Measurements from ENCODE around the gene FAM107B.

Gene FAM107B

GRCh38 chr10:14532473-14533251, 242.0 kb downstream of the FAM107B start:
- no peaks in the 10 kb centered on the region for H3K9me3 ChIP-seq (ENCODE audit: control insufficient read depth, low read length)
- 93 to 97% methylated on average over 11 to 15 of the region's 17 CpGs for WGBS, 2 experiments (ENCODE audit: insufficient coverage in 2 of 2)
- H3K27ac ChIP-seq (ENCODE audit: low read depth, low read length, severe bottlenecking), result peak overlapping the region; percentile 41

GRCh38 chr10:14531974-14532373, 242.7 kb downstream of the FAM107B start:
- no peak overlapping the region for H3K27ac ChIP-seq (ENCODE audit: low read depth, low read length, severe bottlenecking)
- no peak overlapping the region for H3K4me3 ChIP-seq (ENCODE audit: extremely low read depth, insufficient read depth, low read length, poor library complexity, severe bottlenecking)
- peaks cover 55% of the 10 kb centered on the region for H3K36me3 ChIP-seq (ENCODE audit: control insufficient read depth, insufficient read depth, low read length)
- no peaks in the 10 kb centered on the region for H3K9me3 ChIP-seq (ENCODE audit: control insufficient read depth, low read length)
- H3K4me1 ChIP-seq (ENCODE audit: control insufficient read depth, insufficient read depth, low read length, poor library complexity, severe bottlenecking), result peaks cover 15% of the 10 kb centered on the region
- WGBS, 2 experiments (ENCODE audit: insufficient coverage in 2 of 2), result 93 to 96% methylated on average over 4 of the region's 5 CpGs

More at GRCh38 chr10:14532473-14533251, 242.0 kb downstream of the FAM107B start:
- no peak overlapping the region for H3K4me3 ChIP-seq (ENCODE audit: extremely low read depth, insufficient read depth, low read length, poor library complexity, severe bottlenecking)
- peaks cover 15% of the 10 kb centered on the region for H3K4me1 ChIP-seq (ENCODE audit: control insufficient read depth, insufficient read depth, low read length, poor library complexity, severe bottlenecking)
- H3K36me3 ChIP-seq (ENCODE audit: control insufficient read depth, insufficient read depth, low read length), result peaks cover 53% of the 10 kb centered on the region

GRCh38 chr10:14530465-14530864, 244.2 kb downstream of the FAM107B start:
- peaks cover 57% of the 10 kb centered on the region for H3K36me3 ChIP-seq (ENCODE audit: control insufficient read depth, insufficient read depth, low read length)
- 73 to 80% methylated on average over 2 to 3 of the region's 5 CpGs for WGBS, 2 experiments (ENCODE audit: insufficient coverage in 2 of 2)
- H3K9me3 ChIP-seq (ENCODE audit: control insufficient read depth, low read length), result no peaks in the 10 kb centered on the region
- H3K27ac ChIP-seq (ENCODE audit: low read depth, low read length, severe bottlenecking), result no peak overlapping the region
- no peak overlapping the region for H3K4me3 ChIP-seq (ENCODE audit: extremely low read depth, insufficient read depth, low read length, poor library complexity, severe bottlenecking)
- peaks cover 15% of the 10 kb centered on the region for H3K4me1 ChIP-seq (ENCODE audit: control insufficient read depth, insufficient read depth, low read length, poor library complexity, severe bottlenecking)

- Histone ChIP-seq H3K36me3 (ENCODE audit: control insufficient read depth, insufficient read depth, low read length) (peaks cover 53% of the 10 kb centered on the region), H3K27ac (ENCODE audit: low read depth, low read length, severe bottlenecking) (no peak overlapping the region), H3K4me3 (ENCODE audit: extremely low read depth, insufficient read depth, low read length, poor library complexity, severe bottlenecking) (no peak overlapping the region), H3K4me1 (ENCODE audit: control insufficient read depth, insufficient read depth, low read length, poor library complexity, severe bottlenecking) (peaks cover 15% of the 10 kb centered on the region), H3K9me3 (ENCODE audit: control insufficient read depth, low read length) (no peaks in the 10 kb centered on the region)
- WGBS, 2 experiments (ENCODE audit: insufficient coverage in 2 of 2), result 87 to 100% methylated on average over 2 of the region's 3 CpGs
Measured at GRCh38 chr10:14529351-14529750, 245.3 kb downstream of the FAM107B start.

- H3K36me3 ChIP-seq (ENCODE audit: control insufficient read depth, insufficient read depth, low read length), result peaks cover 49% of the 10 kb centered on the region
- H3K4me3 ChIP-seq (ENCODE audit: extremely low read depth, insufficient read depth, low read length, poor library complexity, severe bottlenecking), result no peak overlapping the region
- no peak overlapping the region for H3K27ac ChIP-seq (ENCODE audit: low read depth, low read length, severe bottlenecking)
- WGBS, 2 experiments (ENCODE audit: insufficient coverage in 2 of 2), result no CpG with 5 or more reads among the region's 2 CpGs
- H3K9me3 ChIP-seq (ENCODE audit: control insufficient read depth, low read length), result no peaks in the 10 kb centered on the region
- H3K4me1 ChIP-seq (ENCODE audit: control insufficient read depth, insufficient read depth, low read length, poor library complexity, severe bottlenecking), result peaks cover 12% of the 10 kb centered on the region
Measured at GRCh38 chr10:14528450-14528849, 246.2 kb downstream of the FAM107B start.

- Histone ChIP-seq H3K27ac (ENCODE audit: low read depth, low read length, severe bottlenecking) (no peak overlapping the region), H3K9me3 (ENCODE audit: control insufficient read depth, low read length) (no peaks in the 10 kb centered on the region), H3K4me3 (ENCODE audit: extremely low read depth, insufficient read depth, low read length, poor library complexity, severe bottlenecking) (no peak overlapping the region), H3K4me1 (ENCODE audit: control insufficient read depth, insufficient read depth, low read length, poor library complexity, severe bottlenecking) (peaks cover 8% of the 10 kb centered on the region), H3K36me3 (ENCODE audit: control insufficient read depth, insufficient read depth, low read length) (peaks cover 52% of the 10 kb centered on the region)
- no CpG with 5 or more reads among the region's 3 CpGs for WGBS, 2 experiments (ENCODE audit: insufficient coverage in 2 of 2)
Measured at GRCh38 chr10:14527915-14528314, 246.8 kb downstream of the FAM107B start.

GRCh38 chr10:14527134-14527844, 247.4 kb downstream of the FAM107B start:
- no peak overlapping the region for H3K27ac ChIP-seq (ENCODE audit: low read depth, low read length, severe bottlenecking)
- no peak overlapping the region for H3K4me3 ChIP-seq (ENCODE audit: extremely low read depth, insufficient read depth, low read length, poor library complexity, severe bottlenecking)
- peaks cover 6% of the 10 kb centered on the region for H3K4me1 ChIP-seq (ENCODE audit: control insufficient read depth, insufficient read depth, low read length, poor library complexity, severe bottlenecking)
- H3K9me3 ChIP-seq (ENCODE audit: control insufficient read depth, low read length), result no peaks in the 10 kb centered on the region
- WGBS, 2 experiments (ENCODE audit: insufficient coverage in 2 of 2), result 90 to 100% methylated on average over 1 to 2 of the region's 3 CpGs
- H3K36me3 ChIP-seq (ENCODE audit: control insufficient read depth, insufficient read depth, low read length), result peaks cover 52% of the 10 kb centered on the region

GRCh38 chr10:14526326-14526725, 248.4 kb downstream of the FAM107B start:
- H3K27ac ChIP-seq (ENCODE audit: low read depth, low read length, severe bottlenecking), result no peak overlapping the region
- WGBS, 2 experiments (ENCODE audit: insufficient coverage in 2 of 2), result 86 to 98% methylated on average over 7 of the region's 7 CpGs
- H3K9me3 ChIP-seq (ENCODE audit: control insufficient read depth, low read length), result no peaks in the 10 kb centered on the region

GRCh38 chr10:14524691-14525324, 249.9 kb downstream of the FAM107B start:
- Histone ChIP-seq H3K4me3 (ENCODE audit: extremely low read depth, insufficient read depth, low read length, poor library complexity, severe bottlenecking) (no peak overlapping the region), H3K36me3 (ENCODE audit: control insufficient read depth, insufficient read depth, low read length) (peaks cover 59% of the 10 kb centered on the region), H3K9me3 (ENCODE audit: control insufficient read depth, low read length) (no peaks in the 10 kb centered on the region), H3K4me1 (ENCODE audit: control insufficient read depth, insufficient read depth, low read length, poor library complexity, severe bottlenecking) (no peaks in the 10 kb centered on the region), H3K27ac (ENCODE audit: low read depth, low read length, severe bottlenecking) (no peak overlapping the region)
- 75 to 83% methylated on average over 1 to 2 of the region's 3 CpGs for WGBS, 2 experiments (ENCODE audit: insufficient coverage in 2 of 2)

More at GRCh38 chr10:14526326-14526725, 248.4 kb downstream of the FAM107B start:
- no peak overlapping the region for H3K4me3 ChIP-seq (ENCODE audit: extremely low read depth, insufficient read depth, low read length, poor library complexity, severe bottlenecking)
- H3K4me1 ChIP-seq (ENCODE audit: control insufficient read depth, insufficient read depth, low read length, poor library complexity, severe bottlenecking), result peaks cover 6% of the 10 kb centered on the region
- peaks cover 55% of the 10 kb centered on the region for H3K36me3 ChIP-seq (ENCODE audit: control insufficient read depth, insufficient read depth, low read length)

- no peaks in the 10 kb centered on the region for H3K4me1 ChIP-seq (ENCODE audit: control insufficient read depth, insufficient read depth, low read length, poor library complexity, severe bottlenecking)
- 94 to 96% methylated on average over 9 to 10 of the region's 10 CpGs for WGBS, 2 experiments (ENCODE audit: insufficient coverage in 2 of 2)
- no peaks in the 10 kb centered on the region for H3K9me3 ChIP-seq (ENCODE audit: control insufficient read depth, low read length)
- no peak overlapping the region for H3K4me3 ChIP-seq (ENCODE audit: extremely low read depth, insufficient read depth, low read length, poor library complexity, severe bottlenecking)
- H3K27ac ChIP-seq (ENCODE audit: low read depth, low read length, severe bottlenecking), result no peak overlapping the region
- peaks cover 57% of the 10 kb centered on the region for H3K36me3 ChIP-seq (ENCODE audit: control insufficient read depth, insufficient read depth, low read length)
Measured at GRCh38 chr10:14523286-14523685, 251.4 kb downstream of the FAM107B start.

All from mesodermal cell (in vitro differentiated cells).